H1 (cell line): ENCODE results near the gene ELL. TPM values are rescaled to one million over a fixed set of nuclear protein-coding genes. Genes with fewer than 3 reads are reported as not detected.

Experiments
- CTCF ChIA-PET: fragments of 300-600 bp; sonication (Branson Sonifier 250); formaldehyde crosslinking; loops from one replicate; lab custom pipeline; 2021; ENCODE audit not compliant: partially characterized antibody; lab: Charles Lee
- POLR2A ChIA-PET: fragments of 300-600 bp; sonication (Branson Sonifier 250); formaldehyde crosslinking; loops from one replicate; lab custom pipeline; 2021; ENCODE audit warnings: inconsistent platforms; ENCODE audit not compliant: partially characterized antibody; lab: Charles Lee
- DNase-seq, 2 experiments: peaks; one replicate each; pipeline versions ENCODE4 v3.0.0 to v3.0.0-alpha.2; 2010 to 2022; ENCODE audit warnings: low spot score in 2 of 2, low read depth in 1 of 2, mixed read lengths in 1 of 2
- FAIRE-seq: peaks from 2 replicates; lab custom pipeline; 2011; peaks lifted over from hg19 to GRCh38; lab: Jason Lieb, UNC
- H2AFZ ChIP-seq: 2 replicates; pipeline ENCODE4 v1.8.1; 2012; ENCODE audit warnings: low read length, inconsistent platforms
- H2AK5ac ChIP-seq: 2 replicates; pipeline ENCODE4 v1.6.1; 2013; ENCODE audit warnings: low read depth, low read length
- H2BK120ac ChIP-seq: replicated peaks from 2 replicates; pipeline ENCODE3; 2013; ENCODE audit warnings: low read depth, low read length, inconsistent platforms
- H2BK12ac ChIP-seq: 2 replicates; pipeline ENCODE4 v1.6.1; 2013; ENCODE audit warnings: low read depth, low read length
- H2BK15ac ChIP-seq: 2 replicates; pipeline ENCODE4 v1.6.1; 2013; ENCODE audit warnings: low read length
- H2BK20ac ChIP-seq: 2 replicates; pipeline ENCODE4 v1.6.1; 2013; ENCODE audit warnings: low read length
- H2BK5ac ChIP-seq: 2 replicates; pipeline ENCODE4 v1.6.1; 2013; ENCODE audit warnings: low read depth, low read length
- H3K14ac ChIP-seq: 2 replicates; pipeline ENCODE4 v1.6.1; 2013; ENCODE audit warnings: inconsistent platforms; ENCODE audit not compliant: insufficient read length
- H3K18ac ChIP-seq: 2 replicates; pipeline ENCODE4 v1.6.1; 2013; ENCODE audit warnings: low read length; ENCODE audit errors: extremely low read depth
- H3K23ac ChIP-seq: 2 replicates; pipeline ENCODE4 v1.6.1; 2013; ENCODE audit warnings: inconsistent platforms; ENCODE audit not compliant: insufficient read length
- H3K23me2 ChIP-seq: 2 replicates; pipeline ENCODE4 v1.6.1; 2013; ENCODE audit warnings: low read depth, low read length
- H3K27ac ChIP-seq: 2 replicates; pipeline ENCODE4 v1.6.1; 2011; ENCODE audit warnings: low read depth, low read length, inconsistent platforms
- H3K27me3 ChIP-seq, 4 experiments: replicated peaks in 1 of 4; 1 replicate in 1 of 4; 2 replicates in 3 of 4; pipeline versions ENCODE4 v1.6.1 to v1.8.1; 2011 to 2013; ENCODE audit warnings: low read length in 3 of 4, mild to moderate bottlenecking in 3 of 4, inconsistent platforms in 2 of 4, mixed read lengths in 2 of 4, moderate library complexity in 1 of 4; ENCODE audit not compliant: control insufficient read depth in 3 of 4, insufficient read depth in 3 of 4; ENCODE audit errors: extremely low read depth in 1 of 4
- H3K36me3 ChIP-seq, 4 experiments: 2 replicates each; pipeline versions ENCODE4 v1.6.1 to v1.8.1; 2011 to 2013; ENCODE audit warnings: mild to moderate bottlenecking in 4 of 4, low read length in 3 of 4, moderate library complexity in 2 of 4, control low read depth in 1 of 4, inconsistent platforms in 1 of 4; ENCODE audit not compliant: insufficient read depth in 4 of 4, control insufficient read depth in 2 of 4
- H3K4ac ChIP-seq: replicated peaks from 2 replicates; pipeline ENCODE3; 2013; ENCODE audit warnings: low read length, low read depth, mixed read lengths, inconsistent platforms; ENCODE audit not compliant: insufficient read length
- H3K4me1 ChIP-seq, 4 experiments: replicated peaks in 1 of 4; 1 replicate in 1 of 4; 2 replicates in 3 of 4; pipeline versions ENCODE4 v1.6.1 to v1.8.1; 2011 to 2013; ENCODE audit warnings: low read length in 3 of 4, inconsistent platforms in 2 of 4, mixed read lengths in 1 of 4; ENCODE audit not compliant: insufficient read depth in 4 of 4, control insufficient read depth in 3 of 4
- H3K4me2 ChIP-seq, 2 experiments: 2 replicates each; pipeline versions ENCODE4 v1.6.1 to v1.8.1; 2011 to 2013; ENCODE audit warnings: low read depth in 2 of 2, low read length in 2 of 2, control low read depth in 1 of 2, inconsistent platforms in 1 of 2, mild to moderate bottlenecking in 1 of 2; ENCODE audit not compliant: insufficient read depth in 1 of 2
- H3K4me3 ChIP-seq, 4 experiments: fragments of 200-600, 300-600 bp in 1 of 4; sonication (generic), shearing (Covaris generic), sonication (Bioruptor Twin) in 1 of 4; 2 replicates each; pipeline versions ENCODE4 v1.5.1 to v1.8.1; 2011 to 2016; ENCODE audit warnings: low read length in 4 of 4, low read depth in 3 of 4, control low read depth in 2 of 4, inconsistent platforms in 2 of 4, mild to moderate bottlenecking in 2 of 4, mixed read lengths in 1 of 4, moderate library complexity in 1 of 4; ENCODE audit not compliant: insufficient read depth in 2 of 4; ENCODE audit errors: extremely low read depth in 1 of 4
- H3K56ac ChIP-seq: replicated peaks from 2 replicates; pipeline ENCODE3; 2013; ENCODE audit warnings: low read depth, mild to moderate bottlenecking, mixed read lengths, low read length, inconsistent platforms; ENCODE audit not compliant: insufficient read length
- H3K79me1 ChIP-seq: 2 replicates; pipeline ENCODE4 v1.6.1; 2013; ENCODE audit warnings: low read depth, low read length, control low read depth
- H3K79me2 ChIP-seq, 2 experiments: 2 replicates each; pipeline versions ENCODE4 v1.6.1 to v1.8.1; 2012 to 2013; ENCODE audit warnings: low read length in 2 of 2, mild to moderate bottlenecking in 2 of 2, inconsistent platforms in 1 of 2; ENCODE audit not compliant: insufficient read depth in 2 of 2, control insufficient read depth in 1 of 2
- H3K9ac ChIP-seq, 4 experiments: replicated peaks in 1 of 4; 1 replicate in 1 of 4; 2 replicates in 3 of 4; pipeline versions ENCODE4 v1.6.1 to v1.8.1; 2011 to 2013; ENCODE audit warnings: low read depth in 3 of 4, low read length in 3 of 4, control low read depth in 2 of 4, mild to moderate bottlenecking in 2 of 4, moderate library complexity in 2 of 4, inconsistent platforms in 1 of 4; ENCODE audit errors: extremely low read depth in 1 of 4
- H3K9me3 ChIP-seq, 2 experiments: 2 replicates each; pipeline versions ENCODE4 v1.6.1 to v1.8.1; 2012 to 2013; ENCODE audit warnings: mild to moderate bottlenecking in 2 of 2, moderate library complexity in 2 of 2, control low read depth in 1 of 2, inconsistent platforms in 1 of 2, low read depth in 1 of 2, low read length in 1 of 2, mixed read lengths in 1 of 2; ENCODE audit not compliant: insufficient read depth in 2 of 2
- H4K20me1 ChIP-seq, 2 experiments: replicated peaks in 1 of 2; 2 replicates each; pipeline versions ENCODE3 to v1.8.1; 2011 to 2013; ENCODE audit warnings: inconsistent platforms in 2 of 2, low read length in 2 of 2, mild to moderate bottlenecking in 1 of 2; ENCODE audit not compliant: insufficient read depth in 2 of 2, control insufficient read depth in 1 of 2
- H4K5ac ChIP-seq: 2 replicates; pipeline ENCODE4 v1.6.1; 2013; ENCODE audit warnings: low read length, low read depth, mixed read lengths, inconsistent platforms; ENCODE audit not compliant: insufficient read length
- H4K8ac ChIP-seq: 2 replicates; pipeline ENCODE4 v1.8.0; 2013; ENCODE audit warnings: mild to moderate bottlenecking, moderate library complexity, low read length, inconsistent platforms; ENCODE audit not compliant: insufficient read depth; ENCODE audit errors: extremely low read depth
- H4K91ac ChIP-seq: replicated peaks from 2 replicates; pipeline ENCODE3; 2013; ENCODE audit warnings: low read length, mixed read lengths, inconsistent platforms; ENCODE audit not compliant: insufficient read length
- CBX5 ChIP-seq: fragments of 300-800, 300-1000 bp; sonication (generic); IDR thresholded peaks from 2 replicates; pipeline ENCODE4 v1.7.1; 2016; ENCODE audit warnings: antibody characterized with exemption, low read length, low read depth
- CHD2 ChIP-seq: IDR thresholded peaks from 2 replicates; pipeline ENCODE4 v1.6.1; 2012; ENCODE audit warnings: low read length, improper control_type of control experiment
- E2F6 ChIP-seq: IDR thresholded peaks from 2 replicates; pipeline ENCODE4 v1.6.1; 2012; ENCODE audit warnings: inconsistent platforms
- GABPA ChIP-seq: IDR thresholded peaks from 2 replicates; pipeline ENCODE4 v1.6.1; 2011; ENCODE audit warnings: mild to moderate bottlenecking, low read length, moderate library complexity, borderline replicate concordance; ENCODE audit not compliant: insufficient read depth
- RNF2 ChIP-seq: fragments of 200-900, 300-1000 bp; sonication (generic); IDR thresholded peaks from 2 replicates; pipeline ENCODE4 v1.7.1; 2016; ENCODE audit warnings: borderline replicate concordance, low read depth, mild to moderate bottlenecking, antibody characterized with exemption, low read length; ENCODE audit not compliant: poor library complexity, severe bottlenecking; ENCODE audit errors: missing control alignments
- WGBS, 2 experiments: shearing (Covaris generic) in 1 of 2; methylation state at CpG; one replicate each; pipeline versions ENCODE4 v1.1.6 to v1.1.7; 2013 to 2015; ENCODE audit warnings: low lambda C conversion rate in 2 of 2, mixed read lengths in 2 of 2, inconsistent platforms in 1 of 2, low coverage in 1 of 2, missing lambda C conversion rate in 1 of 2; ENCODE audit not compliant: insufficient replicate concordance in 2 of 2, insufficient coverage in 1 of 2, insufficient read length in 1 of 2; ENCODE audit errors: extremely low coverage in 1 of 2, missing lambda C conversion rate in 1 of 2; 5-methylcytosine and 5-hydroxymethylcytosine counted together
- polyA plus RNA-seq, 7 experiments: library from polyadenylated mRNA; depleted of rRNA in 3 of 7; stranded (reverse) in 5 of 7; unstranded in 2 of 7; fragments of >200 nt in 5 of 7; fragments of 200-250 nt in 2 of 7; gene quantifications; 1 replicate in 5 of 7; 2 replicates in 1 of 7; 4 replicates in 1 of 7; pipeline versions ENCODE4 v1.2.1 to v1.2.3, GENCODE V29; 2011 to 2013; ENCODE audit warnings: missing spikeins in 2 of 7, mixed read lengths in 2 of 7
- total RNA-seq: library from RNA; stranded (reverse); fragmentation: NEBNext Ultra II Directional; extraction: Animal tissue kit (Norgen Biotek cat#: 25700); gene quantifications from 2 replicates; pipeline ENCODE4 v1.2.1, GENCODE V29; 2021

ELL gene
- total and polyA plus RNA-seq, 2 of the 8 experiments (the other 6 are each of a cell fraction or from before 2014, with no cell fraction given), result 5.2 to 10.5 TPM

- H3K14ac ChIP-seq, result no peak overlapping the region
- no peak overlapping the region for H3K9ac ChIP-seq
- peaks cover 0 to 10% (median 1%) of the 10 kb centered on the region in 4 experiments; a peak in 2 of 8 replicates for H3K36me3 ChIP-seq
- H4K20me1 ChIP-seq, result peaks cover 0 to 9% of the 10 kb centered on the region in 2 experiments
- ChIA-PET CTCF (interaction anchor here (1.0 to 13.5 kb wide), 7 partner anchors 9 to 76 kb away, joined by 3 to 143 read pairs (median 5); no protein-coding TSS in a partner anchor), POLR2A (interaction anchor here (0.8 to 1.0 kb wide), 2 partner anchors 14 to 127 kb away, joined by 3 read pairs; partner anchors contain the start of gene UBA52)
- no peaks in the 10 kb centered on the region for H3K9me3 ChIP-seq
- no peaks in the 10 kb centered on the region for H3K79me2 ChIP-seq
- H3K23me2 ChIP-seq, result peaks cover 8% of the 10 kb centered on the region; the same call in 1 of the 2 replicates
- DNase-seq (no peak), FAIRE-seq (no peak)
- no peak overlapping the region for H2BK15ac ChIP-seq
- no peak overlapping the region for H4K5ac ChIP-seq
- H4K91ac ChIP-seq, result no peak overlapping the region
- no peak overlapping the region for H4K8ac ChIP-seq
- H3K4me1 ChIP-seq, result peaks cover 0 to 8% (median 3%) of the 10 kb centered on the region in 4 experiments; a peak in 6 of 7 replicates
- H2BK5ac ChIP-seq, result no peak overlapping the region
- no peak overlapping the region for H2BK20ac ChIP-seq
- WGBS, 2 experiments, result 93% methylated on average over 19 of the region's 19 CpGs; no CpG with 5 or more reads in 1 of the 2 experiments
- H2BK12ac ChIP-seq, result no peak overlapping the region
- no peaks in the 10 kb centered on the region for H3K27me3 ChIP-seq
- TF ChIP-seq GABPA (no peak), RNF2 (no peak), CHD2 (no peak), E2F6 (no peak), CBX5 (no peak)
- no peak overlapping the region for H2BK120ac ChIP-seq
- H3K79me1 ChIP-seq, result no peaks in the 10 kb centered on the region
- H3K56ac ChIP-seq, result no peak overlapping the region
- H2AK5ac ChIP-seq, result no peak overlapping the region
- no peak overlapping the region for H3K4ac ChIP-seq
- H3K18ac ChIP-seq, result no peak overlapping the region
- no peak overlapping the region for H3K23ac ChIP-seq
- H3K4me3 ChIP-seq, result no peak overlapping the region
- H3K4me2 ChIP-seq, result no peak overlapping the region
- no peak overlapping the region for H3K27ac ChIP-seq
- no peak overlapping the region for H2AFZ ChIP-seq
Observed at GRCh38 chr19:18444513-18444912, 77.4 kb downstream of the ELL start.
